GM21360 (cell line): Measurements from ENCODE around the gene PTPN2.
"Not testable (repeated sequence)": the region's sequence is repeated elsewhere in the genome, so short reads cannot be mapped to it uniquely, and the experiment has no call there.

Source experiments
- ATAC-seq: cut with Tn5 transposase; IDR thresholded peaks from one replicate; pipeline ENCODE4 v1.9.1; 2021; ENCODE audit warnings: mild to moderate bottlenecking, moderate library complexity; ENCODE audit not compliant: unreplicated experiment

Gene PTPN2

GRCh38 chr18:12883684-12884405 is at the start of gene PTPN2:
Gene PTPN2 (minus strand): TSS chr18:12884237. CDS start chr18:12884141, 96 bp downstream.
- ATAC-seq = peak; percentile 56

- no peak for ATAC-seq
Observed at GRCh38 chr18:12933327-12933726, 49.3 kb upstream of the PTPN2 start.

GRCh38 chr18:12930908-12931307 is 46.9 kb upstream of the PTPN2 start:
- ATAC-seq = no peak

- no peak for ATAC-seq
Observed at GRCh38 chr18:12930376-12930775, 46.3 kb upstream of the PTPN2 start.

DNA sequence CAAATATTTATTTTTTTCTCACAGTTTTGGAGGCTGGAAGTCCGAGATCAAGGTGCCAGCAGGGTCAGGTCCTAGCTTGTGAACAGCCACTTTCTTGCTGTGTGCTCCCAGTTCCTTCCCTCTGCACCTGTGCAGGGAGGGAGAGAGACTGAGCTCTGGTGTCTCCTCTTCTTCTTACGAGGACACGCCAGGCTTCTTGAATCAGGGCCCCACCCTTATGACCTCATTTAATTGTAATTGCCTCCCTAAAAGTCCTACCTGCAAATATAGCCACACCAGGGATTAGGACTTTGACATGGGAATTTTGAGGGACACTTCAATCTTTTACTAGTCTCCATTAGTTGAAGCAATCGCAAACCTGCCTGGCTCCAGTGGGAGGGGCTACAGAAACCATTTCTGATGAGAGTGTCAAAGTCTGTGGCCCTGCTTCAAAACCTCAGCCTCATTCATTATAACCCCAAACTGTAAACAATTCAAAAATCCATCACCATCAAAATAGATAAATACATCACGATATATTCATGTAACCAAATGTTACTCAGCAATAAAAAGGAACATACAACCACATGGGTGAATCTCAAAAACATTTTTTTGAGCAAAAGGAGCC is 45.5 kb upstream of the PTPN2 start:
- no peak for ATAC-seq

DNA sequence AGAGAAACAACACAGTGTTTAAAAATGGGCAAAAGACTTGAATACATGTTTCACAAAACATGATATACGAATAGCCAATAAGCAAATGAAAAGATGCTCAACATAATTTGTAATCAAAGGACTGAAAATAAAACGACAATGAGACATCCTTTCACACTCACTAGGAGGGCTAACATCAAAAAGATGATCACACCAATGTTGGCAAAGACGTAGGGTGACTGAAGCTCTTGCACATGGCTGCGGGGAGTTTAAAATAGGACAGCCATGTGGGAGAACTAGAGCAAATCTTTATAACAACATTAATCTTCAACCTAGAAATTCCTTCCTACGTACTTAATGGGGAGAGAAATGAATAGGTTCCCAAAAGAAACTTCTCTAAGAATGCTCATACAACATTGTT is 44.6 kb upstream of the PTPN2 start:
- ATAC-seq = no peak

DNA sequence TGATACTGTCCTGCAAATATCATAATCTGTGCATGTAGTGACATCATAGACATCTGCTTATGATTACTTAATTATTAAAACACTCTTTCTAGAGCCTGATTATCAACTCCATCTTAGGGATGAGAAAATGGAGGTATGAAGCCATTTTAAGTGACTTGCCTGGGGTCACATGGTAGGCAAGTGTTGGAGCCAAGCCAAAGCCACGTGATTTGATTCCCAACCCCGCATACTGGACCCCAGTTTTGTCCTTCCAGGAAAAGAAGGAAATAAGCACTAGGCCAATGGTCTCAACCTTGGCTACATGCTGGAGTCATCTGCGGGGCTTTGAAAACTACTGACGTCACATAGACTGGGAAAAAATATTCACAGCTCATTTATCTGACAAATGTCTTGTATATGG is 44.2 kb upstream of the PTPN2 start:
- ATAC-seq = no peak

- ATAC-seq = no peak
Observed at GRCh38 chr18:12924616-12925015, 40.6 kb upstream of the PTPN2 start.

GRCh38 chr18:12922266-12922665 is 38.2 kb upstream of the PTPN2 start:
- no peak for ATAC-seq

DNA sequence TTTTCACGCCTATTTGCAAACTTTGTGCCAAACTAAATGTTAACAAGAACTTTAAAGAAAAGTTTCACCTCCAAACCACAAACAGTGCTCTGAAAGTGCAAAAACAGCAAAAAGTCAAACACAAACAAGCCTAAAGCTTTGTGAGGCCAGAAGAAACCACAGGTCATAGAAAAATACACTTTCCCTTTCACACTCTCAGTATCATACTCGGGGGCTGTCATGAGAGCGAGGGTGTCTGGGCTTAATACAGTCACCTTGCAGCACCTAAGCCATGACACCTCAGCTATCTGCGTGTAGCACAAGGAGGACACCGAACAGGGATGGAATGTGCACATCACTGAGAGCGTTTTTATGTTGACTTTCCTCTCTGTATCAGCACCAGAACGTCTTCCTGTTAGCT is 37.1 kb upstream of the PTPN2 start:
- no peak for ATAC-seq

DNA sequence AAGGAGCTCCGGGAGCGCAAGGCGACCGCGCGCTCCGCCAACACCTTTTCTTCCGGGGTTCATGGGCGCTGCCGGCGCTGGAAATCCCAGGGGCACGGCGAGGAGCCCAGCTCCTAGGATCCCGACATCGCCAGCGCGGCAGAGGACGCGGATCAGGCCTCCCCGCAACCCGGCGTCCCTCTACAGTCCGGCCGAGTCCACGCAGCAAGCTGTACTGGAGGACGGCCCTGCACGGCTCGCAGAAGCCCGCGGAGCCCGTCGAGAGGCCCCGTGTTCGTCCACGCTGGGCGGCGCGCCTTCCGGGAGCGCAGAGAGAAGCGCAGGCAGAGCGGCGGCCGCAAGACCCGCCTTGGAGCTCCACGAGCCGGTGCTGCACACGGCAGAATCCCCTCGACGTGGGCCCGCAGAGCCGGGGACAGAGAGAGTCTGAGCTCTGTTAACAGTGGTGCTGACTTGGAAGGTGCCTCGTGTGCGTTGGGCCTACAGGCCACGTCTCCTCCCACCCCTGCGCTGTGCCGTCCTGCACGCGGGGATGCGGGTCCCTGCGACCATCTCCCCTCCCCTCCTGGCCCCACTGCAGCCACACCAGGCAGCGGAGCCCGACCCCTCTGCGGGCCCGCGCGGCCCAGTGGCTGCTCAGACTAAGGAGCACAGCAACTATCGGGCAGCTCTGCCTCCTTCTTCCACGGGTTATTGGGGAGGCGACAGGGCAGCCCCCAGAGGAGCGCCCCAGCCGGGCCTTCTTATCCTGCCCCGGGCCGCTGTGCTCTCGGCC is 28.1 kb upstream of the PTPN2 start:
- no peak for ATAC-seq

DNA sequence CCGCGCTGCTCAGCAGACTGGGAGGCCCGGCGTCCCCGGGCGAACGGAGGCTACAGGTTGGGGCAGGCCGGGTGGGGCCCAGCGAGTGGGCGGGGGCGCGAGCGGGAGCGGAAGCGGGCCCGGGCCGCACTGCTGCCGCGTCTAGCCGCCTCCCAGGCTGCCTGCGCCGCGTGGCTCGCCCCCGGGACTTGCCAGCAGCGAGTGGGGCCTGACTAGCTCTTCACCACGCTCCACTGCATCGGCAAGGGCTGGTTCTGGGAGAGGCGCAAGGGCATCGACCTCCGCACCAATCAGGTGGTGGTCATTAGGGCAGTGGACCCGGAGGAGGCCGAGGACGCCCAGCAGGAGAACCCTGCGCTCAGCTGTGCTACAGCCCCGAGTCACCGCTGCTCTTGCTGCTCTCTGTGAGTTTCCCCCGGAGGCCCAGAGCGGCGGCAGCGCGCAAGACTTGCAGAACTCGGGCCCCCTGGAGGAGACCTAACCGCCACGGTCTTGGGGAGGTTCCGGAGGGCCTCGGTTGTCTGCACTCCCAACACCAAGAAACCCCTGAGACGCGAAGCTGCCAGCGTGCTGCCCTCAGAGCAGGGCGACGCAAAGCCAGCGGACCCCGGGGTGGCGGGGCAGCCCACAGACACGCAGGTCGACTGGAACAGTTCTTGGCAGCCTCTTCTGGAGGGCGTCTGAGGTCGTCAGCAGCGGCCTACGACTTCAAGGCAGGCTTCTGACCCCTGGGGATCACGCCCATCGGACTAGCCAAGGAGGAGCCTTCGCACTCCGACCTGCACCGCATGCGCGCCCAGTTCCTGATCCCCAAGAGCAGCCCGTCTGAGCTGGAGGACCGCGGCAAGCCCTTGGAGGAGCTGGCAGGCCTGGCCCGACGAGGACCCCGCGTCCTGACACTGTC is 27.2 kb upstream of the PTPN2 start:
- no peak for ATAC-seq

GRCh38 chr18:12908706-12909105 is 24.7 kb upstream of the PTPN2 start:
- ATAC-seq = no peak

GRCh38 chr18:12907258-12907925 is 23.4 kb upstream of the PTPN2 start:
- no peak for ATAC-seq

DNA sequence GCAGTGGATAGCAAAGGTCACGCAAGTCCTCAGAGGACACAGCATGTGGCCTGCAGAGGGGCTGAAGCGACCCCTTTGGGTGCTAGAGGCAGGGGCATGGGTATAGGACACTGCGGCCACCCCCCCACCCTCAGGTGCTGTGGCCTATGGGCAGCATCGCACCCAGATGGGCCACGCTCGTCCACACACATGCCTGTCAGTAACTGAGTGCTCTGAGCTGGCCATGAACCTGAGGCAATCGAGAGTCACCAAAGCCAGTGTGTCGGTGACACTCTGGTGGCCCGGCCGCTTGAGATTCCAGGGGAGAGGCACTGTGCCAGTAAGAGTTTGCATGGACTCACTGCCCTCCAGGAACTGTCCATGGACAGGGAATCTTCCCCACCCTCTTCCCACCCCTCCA is 22.7 kb upstream of the PTPN2 start:
- ATAC-seq = no peak

GRCh38 chr18:12906119-12906518 is 22.1 kb upstream of the PTPN2 start:
- no peak for ATAC-seq

DNA sequence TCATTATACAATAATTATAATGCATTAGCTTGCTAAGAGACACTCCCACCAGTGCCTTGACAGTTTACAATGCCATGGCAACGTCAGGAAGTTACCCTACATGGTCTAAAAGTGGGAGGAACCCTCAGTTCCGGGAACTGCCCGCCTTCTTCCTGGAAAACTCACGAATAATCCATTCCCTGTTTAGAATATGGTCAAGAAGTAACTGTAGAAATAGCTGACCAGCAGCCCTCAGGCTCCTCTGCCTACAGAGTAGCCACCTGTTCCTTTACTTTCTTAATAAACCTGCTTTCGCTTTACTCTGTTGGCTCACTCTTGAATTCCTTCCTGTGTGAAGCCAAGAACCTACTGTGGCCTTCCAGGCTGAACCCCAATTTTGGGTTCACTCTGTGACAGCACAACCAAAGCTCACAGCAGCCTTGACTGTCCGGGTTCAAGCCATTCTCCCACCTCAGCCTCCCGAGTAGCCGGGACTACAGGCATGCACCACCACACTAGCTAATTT is 20.0 kb upstream of the PTPN2 start:
- ATAC-seq = no peak

- not testable (repeated sequence) for ATAC-seq
Observed at GRCh38 chr18:12901208-12901607, 17.2 kb upstream of the PTPN2 start.

GRCh38 chr18:12896784-12897333 is 12.8 kb upstream of the PTPN2 start:
- ATAC-seq = not testable (repeated sequence)

DNA sequence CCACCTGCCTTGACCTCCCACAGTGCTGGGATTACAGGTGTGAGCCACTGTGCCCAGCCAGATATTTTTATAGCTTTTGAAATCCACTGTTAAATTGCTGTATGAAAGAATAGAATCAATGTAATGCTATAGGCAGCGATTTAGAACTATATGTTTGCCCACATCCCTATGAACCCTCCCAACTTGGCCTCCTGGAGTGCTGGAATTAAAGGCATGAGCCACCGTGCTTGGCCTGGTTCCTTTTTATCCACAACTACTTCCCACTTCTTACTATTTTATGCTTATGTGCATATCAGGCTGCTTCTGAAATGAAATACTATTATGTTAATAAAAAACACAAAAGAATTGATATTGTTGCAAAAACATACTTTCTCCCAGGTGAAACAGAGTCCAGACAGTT is 11.6 kb upstream of the PTPN2 start:
- no peak for ATAC-seq
